GM18502 (cell line): ENCODE data around the gene MAGI2.
"Not testable (repeated sequence)": the region's sequence is repeated elsewhere in the genome, so short reads cannot be mapped to it uniquely, and the experiment has no call there.

Experiments
- ATAC-seq: cut with Tn5 transposase; IDR thresholded peaks from one replicate; pipeline ENCODE4 v1.9.1; 2021; ENCODE audit warnings: mild to moderate bottlenecking; ENCODE audit not compliant: unreplicated experiment, poor library complexity

Gene MAGI2

DNA sequence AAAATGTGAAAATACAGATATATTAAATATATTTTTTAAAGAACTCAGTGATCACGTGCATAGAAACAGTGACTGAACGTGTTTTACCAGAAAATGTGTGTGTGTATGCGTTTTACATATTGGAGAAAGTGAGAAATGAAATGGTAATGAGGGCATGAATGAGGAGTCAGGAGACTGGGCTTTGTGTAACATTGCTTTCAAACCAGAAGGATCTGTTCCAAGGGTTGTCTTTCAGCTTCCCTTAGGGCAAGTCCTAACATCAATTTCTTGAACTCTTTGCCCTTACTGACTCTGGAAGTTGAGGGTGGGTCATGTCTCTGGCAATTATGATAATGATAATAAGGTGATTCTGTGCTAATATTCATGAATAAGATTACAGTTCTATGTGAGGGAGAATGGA, 1097.6 kb downstream of the MAGI2 start:
- no peak for ATAC-seq

DNA sequence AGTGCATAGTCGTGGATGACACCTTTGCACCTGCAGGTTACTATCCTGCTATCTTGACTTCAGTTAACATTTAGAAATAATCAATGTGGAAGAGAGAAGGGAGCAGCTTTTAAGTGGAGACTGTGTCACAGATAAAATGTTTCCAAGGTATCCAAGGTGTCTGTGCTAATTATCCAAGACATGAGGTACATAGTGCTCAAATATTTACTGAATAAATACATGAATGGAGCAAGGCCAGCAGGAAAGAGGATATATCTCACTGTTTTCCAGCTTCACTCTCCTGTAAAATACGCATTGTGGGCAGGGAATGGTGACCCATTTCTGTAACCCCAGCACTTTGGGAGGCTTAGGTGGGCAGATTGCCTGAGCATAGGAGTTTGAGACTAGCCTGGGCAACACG, 1102.5 kb downstream of the MAGI2 start:
- ATAC-seq, result no peak

DNA sequence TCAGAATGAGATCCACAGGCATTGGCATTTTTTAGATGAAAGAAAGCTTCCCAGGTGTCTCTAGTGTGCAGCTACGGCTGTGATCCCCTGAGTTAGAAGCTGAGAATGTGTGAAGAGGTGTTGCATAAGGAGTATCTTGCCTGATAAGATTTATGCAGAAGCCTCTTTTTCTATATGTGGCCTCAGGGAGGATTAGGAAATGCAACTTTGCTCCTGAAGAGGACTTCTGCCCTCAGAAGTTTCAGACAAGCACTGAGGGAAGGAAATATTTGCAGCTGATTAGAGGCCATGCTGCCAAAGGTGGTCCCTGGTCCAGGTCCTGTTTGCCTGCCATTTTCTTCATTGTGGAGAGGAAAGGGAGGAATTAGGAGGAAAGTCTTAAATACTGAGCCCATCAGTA, 1103.1 kb downstream of the MAGI2 start:
- ATAC-seq, result no peak

DNA sequence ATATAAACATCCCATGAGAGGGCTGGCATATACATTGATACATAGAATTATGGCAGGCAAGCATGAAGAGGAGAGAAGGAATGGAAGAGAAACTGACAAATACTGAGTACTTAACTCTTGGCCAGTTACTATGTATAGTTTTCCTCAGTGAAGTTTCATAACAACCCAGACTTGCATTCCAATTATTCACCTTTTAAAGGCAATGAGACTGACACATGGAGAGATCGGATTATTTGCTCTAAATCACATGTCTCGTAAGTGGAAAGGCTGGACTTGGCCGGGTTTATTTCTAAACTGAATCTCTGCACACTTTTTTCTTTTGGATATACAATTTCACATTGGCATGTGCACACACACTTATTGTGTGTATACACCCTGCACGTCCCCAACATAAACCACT, 1106.6 kb downstream of the MAGI2 start:
- ATAC-seq, result no peak

DNA sequence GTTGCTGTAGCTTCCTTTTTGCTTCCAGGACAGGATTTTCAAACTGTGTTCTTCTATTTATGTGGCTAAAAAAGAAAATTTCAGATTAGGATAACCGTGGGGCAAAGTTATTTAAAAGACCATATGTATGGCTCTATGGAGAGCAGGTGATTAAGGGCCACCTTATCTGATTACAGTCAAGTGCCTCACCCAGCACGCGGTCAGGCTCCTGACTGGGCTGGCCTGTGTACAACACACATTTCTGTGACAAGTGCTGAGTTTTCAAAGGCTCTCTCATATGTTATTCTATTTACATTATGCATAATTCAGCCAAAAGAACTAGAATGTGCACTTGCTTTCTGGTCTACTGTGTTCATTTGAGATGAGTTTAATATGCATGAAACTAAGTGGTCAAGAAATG, 1107.5 kb downstream of the MAGI2 start:
- no peak for ATAC-seq

DNA sequence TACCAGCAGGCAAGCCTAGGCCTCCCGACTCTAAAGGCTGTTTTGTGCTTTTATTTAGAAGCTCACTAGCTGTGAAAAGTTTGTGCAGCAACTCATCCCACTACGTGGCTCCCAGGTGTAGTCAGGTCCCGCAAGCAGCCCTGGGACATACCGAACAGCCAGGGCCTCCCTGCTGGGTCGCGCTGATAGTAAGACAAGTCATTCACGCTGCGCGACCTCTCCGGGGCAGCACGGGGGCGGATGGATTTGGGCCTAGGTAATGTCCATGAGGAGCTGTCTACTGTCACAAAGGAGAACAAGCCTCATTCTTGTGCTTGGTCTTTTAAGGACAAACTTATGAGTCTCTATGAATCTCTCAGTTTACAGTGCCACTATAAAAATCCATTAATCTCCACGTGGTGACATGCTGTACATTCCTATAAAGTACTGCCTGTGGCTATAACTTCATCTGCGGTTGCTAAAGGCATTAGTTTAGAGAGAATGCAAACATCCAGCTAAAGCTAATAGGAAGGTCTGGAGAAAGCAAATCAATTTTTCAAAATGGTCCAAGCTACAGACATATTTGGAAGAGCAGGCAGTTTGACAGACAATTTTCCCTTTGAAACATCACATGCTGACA, 1108.1 kb downstream of the MAGI2 start:
- no peak for ATAC-seq

DNA sequence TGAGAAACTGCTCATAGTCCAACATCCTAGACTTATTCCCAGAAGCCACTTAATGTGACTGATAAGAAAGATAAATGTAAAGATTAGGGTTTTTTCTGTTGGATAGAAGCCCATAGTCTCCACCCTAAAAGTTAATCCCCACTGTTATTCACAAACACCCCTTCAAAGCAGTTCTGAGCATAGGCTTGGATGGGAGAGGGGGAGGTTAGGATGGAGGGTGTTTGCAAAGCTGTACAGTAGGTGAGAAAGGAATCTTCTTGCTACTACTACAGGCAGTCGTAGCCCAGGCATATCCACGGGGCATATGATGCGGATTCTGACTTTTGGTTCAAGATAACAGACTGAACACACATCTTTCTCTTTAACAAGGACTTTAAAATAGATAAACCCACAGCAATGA, 1119.0 kb downstream of the MAGI2 start:
- no peak for ATAC-seq

DNA sequence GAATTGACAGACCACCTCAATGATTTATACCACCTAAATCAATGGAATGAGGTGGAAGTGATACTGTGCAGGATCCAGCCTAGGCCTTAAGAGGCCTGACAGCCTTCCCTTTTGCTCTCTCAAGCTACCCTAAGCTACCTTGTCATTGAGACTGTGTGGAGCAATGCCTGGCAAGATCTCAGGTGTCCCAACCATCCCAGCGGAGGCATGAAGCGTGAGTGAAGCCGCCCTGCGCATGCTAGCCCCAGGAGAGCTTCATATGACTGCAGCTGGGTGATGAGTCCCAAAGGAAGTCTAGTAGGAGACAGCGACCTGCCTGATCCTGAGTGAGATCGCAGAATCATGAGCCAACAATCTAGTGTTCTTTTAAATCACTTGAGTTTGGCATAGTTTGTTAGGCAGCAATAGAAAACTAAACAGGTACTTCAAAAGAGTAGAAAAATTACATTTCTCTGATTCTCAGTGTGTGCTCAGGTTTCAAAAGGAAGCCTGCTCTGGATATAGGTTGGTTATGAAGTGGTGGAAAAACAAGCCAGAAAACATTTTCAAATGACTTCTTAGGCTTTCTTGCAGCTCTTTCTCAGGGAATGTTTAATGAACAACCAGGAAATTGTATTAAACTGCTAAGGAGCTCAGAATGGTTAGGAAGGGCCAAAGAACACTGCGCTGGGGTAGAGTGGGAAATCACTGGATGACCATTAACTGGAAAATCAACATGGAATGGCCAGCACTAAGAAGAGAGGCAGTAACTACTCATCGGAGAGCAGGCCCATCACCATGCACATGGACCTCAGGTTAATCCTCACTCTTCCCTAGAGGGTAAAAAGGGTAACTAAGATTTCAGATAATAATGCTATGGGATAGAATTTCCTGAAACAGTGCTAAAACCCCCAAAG, 1119.7 kb downstream of the MAGI2 start:
- ATAC-seq, result no peak

DNA sequence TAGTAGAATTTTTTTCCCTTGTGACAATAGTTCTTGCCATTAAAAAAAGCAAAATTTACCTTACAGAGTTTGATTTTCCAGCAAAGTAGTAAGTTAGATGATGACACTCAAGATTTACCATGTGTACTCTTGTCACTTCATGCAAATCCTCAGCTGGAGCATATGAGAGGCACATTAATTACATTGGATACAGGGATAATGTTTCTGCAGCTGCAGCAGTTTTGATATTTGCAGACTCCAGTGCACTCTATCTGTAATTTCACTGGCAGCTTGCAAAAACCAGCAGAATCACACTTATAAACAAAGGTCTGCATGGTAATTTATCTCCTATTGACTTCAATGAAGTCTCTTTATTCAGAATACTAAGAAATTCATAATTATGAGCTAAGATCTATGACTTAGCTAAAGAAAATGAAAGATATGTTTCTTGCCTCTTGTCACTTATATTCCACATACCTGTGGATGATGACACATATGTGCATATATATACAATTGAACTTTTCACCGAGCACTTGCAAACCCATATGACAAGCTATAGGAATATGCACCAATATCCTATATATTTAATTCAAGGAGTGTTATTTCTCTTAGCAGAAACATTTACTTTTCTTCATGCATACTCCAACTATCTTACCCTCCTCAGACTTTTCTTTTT, 1124.3 kb downstream of the MAGI2 start:
- ATAC-seq, result no peak

DNA sequence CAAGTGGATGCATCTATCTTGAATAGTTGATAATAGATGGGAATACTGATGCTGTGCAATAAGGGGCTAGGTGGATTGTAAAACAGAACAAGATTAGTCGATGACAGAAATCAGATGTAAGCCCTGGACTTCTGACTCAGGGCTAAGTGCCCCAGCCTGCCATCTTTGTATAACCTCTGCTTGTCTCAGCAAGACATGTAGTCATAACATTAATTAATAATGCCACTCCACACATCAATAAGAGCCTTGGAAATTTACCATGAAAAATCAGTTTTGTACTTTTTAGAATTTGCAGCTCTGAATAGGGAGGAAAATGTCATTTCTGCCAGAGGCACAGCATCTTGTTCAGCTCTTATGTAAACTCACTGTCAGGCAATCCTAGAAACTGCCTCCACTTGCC, 1125.7 kb downstream of the MAGI2 start:
- no peak for ATAC-seq

DNA sequence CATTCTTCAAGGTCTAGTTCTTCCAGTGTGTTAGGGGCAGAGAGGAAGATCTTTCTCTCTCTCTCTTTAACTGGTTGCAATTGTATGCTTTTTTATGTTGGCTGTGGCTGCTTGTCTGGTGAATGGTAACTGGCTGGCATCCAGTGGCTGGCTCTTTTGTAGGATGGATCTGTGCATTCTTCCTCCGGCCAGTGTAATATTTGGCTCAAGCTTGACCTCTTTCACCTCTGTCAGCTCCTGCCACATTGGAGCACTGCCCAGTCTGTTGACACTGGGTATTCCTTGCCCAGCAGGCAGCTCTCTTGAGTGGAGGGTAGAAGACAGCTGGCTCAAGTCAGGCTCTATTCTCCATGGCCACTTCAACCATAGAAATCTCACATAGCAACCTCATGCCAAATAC, 1126.6 kb downstream of the MAGI2 start:
- ATAC-seq, result no peak

DNA sequence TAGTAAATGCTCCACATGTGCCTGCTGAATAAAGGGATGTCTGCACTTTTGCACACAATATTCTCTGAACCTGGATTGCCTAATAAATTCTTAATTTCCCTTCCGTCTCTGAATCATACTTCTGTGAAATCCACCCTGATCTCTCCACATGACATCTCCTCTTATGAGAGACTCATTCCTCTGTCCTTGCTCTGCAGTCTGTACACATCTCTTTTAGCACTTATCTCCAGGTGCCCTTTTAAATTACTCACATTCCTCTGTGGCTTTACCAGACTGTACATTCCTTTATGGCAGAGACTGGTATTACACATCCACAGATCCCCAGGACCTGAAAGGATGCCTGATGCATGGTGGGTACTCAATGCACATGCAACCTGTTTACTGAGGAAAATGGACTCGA, 1127.3 kb downstream of the MAGI2 start:
- no peak for ATAC-seq

DNA sequence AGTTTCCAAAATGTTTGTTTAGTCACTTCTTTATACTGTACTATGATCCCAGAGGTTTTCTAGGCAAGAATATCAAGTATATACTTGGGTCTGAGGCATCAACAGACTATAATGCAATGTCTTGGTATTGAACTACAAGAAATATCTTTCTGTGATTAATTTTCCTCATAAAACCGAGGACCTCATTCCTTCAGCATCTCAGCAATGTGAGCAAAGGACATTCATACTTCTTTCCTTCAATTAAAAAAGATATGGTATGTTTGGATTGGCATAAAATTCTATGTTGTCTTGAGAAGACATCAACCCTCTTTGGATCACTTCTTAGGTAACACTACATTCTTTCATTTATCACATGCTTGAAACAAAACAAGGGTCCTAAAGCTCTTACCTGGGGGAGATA, 1130.3 kb downstream of the MAGI2 start:
- no peak for ATAC-seq

DNA sequence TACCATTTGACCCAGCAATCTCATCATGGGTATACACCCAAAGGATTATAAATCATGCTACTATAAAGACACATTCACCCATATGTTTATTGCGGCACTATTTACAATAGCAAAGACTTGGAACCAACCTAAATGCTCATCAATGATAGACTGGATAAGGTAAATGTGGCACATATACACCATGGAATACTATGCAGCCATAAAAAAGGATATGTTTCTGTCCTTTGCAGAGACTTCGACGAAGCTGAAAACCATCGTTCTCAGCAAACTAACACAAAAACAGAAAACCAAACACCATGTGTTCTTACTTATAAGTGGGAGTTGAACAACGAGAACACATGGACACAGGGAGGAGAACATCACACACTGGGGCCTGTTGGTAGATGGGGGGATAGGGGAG, 1131.2 kb downstream of the MAGI2 start:
- ATAC-seq, result not testable (repeated sequence)

DNA sequence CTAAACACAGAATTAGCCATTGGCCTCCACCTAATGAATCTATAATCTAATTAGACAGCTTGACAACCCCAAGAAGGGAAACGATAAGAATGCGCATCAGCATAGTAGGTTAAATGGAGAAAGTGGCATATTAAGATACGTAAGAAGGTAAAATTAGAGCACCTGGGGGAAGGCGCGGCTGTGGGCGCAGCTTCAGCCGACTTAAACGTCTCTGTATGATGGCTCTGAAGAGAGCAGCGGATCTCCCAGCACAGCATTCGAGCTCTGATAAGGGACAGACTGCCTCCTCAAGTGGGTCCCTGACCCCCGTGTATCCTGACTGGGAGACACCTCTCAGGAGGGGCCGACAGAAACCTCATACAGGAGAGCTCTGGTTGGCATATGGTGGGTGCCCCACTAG, 1136.1 kb downstream of the MAGI2 start:
- no peak for ATAC-seq

DNA sequence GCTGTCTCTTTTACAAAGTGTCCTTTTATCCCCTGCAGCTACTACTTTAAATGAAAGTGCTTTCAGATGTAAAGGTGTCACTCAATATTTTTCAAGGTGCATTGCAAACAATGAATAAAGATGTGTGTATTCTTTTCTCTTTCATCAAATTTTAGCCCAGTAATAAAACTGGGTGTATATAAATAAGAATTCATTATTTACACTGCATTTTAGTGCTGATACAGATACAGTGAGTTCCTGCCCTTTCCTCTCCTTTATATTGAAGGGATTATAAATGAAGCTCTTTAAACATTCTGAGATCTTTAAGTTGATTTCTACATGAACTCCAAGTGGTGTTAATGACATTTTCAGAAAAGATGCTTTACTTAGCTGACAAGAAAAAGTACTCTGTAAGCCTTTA, 1137.4 kb downstream of the MAGI2 start:
- no peak for ATAC-seq

DNA sequence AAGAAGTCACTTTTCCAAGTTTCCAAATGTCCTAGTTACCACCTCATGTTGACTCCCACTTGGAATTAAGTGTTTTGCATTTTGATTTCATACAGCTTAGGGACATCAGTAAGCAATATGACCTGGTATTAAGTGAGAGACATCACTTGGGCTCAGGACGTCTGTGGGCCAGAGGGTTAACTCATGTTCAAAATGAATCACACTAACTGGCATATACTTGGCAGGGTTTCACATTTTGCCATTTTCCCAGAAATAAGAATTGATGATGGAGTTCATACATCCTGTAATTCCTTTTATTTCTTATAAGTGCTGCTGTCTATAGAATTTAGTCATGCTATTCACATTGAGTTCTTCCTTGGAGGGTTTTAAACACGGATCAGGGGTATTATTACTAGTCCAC, 1138.3 kb downstream of the MAGI2 start:
- ATAC-seq, result no peak

DNA sequence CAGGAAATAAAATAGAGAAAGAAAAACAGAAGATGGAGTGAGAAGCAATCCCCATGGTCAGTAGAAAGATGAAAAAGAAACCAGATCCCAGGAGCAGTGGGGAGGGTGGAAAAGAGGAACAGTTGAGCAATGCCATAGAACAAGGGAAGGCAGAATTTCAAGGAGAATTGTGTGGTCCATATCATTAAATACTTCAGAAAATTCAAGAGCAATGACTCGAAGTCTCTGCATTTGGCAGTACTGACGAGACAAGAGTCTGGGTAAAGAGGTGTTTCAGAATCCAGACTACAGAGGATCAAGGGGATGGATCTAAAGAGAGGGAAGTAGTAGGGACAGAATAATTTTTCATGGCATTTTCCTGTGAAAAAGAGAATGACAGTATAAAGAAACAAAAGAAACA, 1142.3 kb downstream of the MAGI2 start:
- no peak for ATAC-seq

DNA sequence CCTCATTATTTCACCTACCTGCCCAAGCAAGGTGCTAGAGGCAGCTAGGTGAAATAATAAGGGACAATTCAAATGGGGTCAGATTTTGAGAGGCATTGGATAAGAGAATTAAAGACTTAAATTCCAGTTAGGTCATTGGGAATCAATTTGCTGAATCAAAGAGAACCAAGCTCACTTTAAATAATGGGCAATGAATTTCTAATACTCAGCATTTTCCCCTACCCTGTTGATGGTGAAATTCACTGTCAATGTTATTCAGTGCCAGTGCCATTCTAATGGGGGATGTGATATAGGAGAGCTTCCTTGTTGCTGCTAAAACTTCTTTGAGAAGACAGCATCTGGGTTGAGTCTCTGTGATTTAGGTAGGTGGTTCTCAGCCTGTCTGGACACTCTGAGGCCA, 1145.6 kb downstream of the MAGI2 start:
- no peak for ATAC-seq

DNA sequence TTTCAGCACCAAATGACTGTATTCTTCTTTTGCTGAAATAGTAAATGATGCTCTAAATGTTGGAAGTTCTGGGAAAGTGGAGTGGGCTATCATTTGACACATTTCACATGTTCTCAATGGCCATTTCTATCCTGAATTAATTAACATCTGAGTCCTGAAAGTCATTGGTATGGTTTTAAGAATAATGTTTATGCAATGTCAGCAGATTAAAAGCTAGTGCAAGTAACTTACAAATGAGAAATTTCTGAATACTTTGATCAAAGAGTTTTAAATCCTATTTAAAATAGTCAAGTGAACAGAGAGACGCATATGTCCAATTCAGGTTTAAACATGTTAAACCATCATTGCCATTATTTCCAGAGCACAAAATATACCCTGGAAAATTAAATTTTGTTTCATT, 1146.8 kb downstream of the MAGI2 start:
- ATAC-seq, result no peak

DNA sequence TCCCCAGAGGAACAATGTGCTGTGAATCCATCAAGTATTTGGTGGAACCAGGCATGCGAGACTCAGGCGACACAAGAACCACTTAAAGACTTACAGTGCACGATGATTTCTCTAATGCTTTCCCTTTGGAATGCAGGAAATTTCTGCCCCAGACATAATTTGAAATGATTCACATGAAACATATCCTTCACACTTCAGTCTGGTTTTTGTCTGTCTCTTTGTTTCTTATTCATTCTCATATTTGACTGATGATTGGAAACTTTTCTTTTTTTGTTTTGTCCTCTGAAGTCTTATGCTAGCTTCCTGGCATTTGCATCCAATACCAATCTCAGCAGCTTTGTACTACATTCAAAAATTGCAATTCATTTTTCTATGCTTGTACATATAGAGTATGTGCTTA, 1152.1 kb downstream of the MAGI2 start:
- ATAC-seq, result no peak

DNA sequence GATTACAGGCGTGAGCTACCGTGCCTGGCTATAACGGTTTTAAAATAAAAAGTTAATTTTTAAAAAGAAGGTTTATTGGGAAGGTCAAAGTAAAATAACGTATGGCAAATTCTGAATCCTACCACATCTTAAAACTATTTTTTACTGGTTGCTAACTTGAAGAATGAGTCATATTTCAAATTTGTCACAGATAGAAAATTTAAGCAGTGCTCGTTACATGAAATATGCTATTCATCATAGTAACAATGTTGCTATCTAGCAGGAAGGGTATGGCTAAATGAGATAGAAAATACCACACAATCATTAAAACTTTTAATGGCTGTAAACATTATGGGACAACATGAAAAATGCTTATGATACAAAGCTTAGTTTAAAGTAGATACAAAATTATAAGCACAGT, 1154.4 kb downstream of the MAGI2 start:
- no peak for ATAC-seq
